Heart left ventricle (tissue), 16 donors: ENCODE results near the gene SCG3. TPM values are rescaled to one million over a fixed set of nuclear protein-coding genes. Genes with fewer than 3 reads are reported as not detected.

ENCODE experiments used
- ATAC-seq, 4 donors: fragments of 200-7000 bp; cut with Tn5 transposase; one replicate each; pipeline ENCODE4 v1.9.1; 2020 to 2022; ENCODE audit warnings: moderate library complexity in 4 of 4, mild to moderate bottlenecking in 3 of 4, moderate number of reproducible peaks in 1 of 4
- DNase-seq, 5 donors: peaks; one replicate each; pipeline ENCODE4 v3.0.0-alpha.2; 2020
- H3K27ac ChIP-seq, 12 donors: fragments of 200-600 bp; sonication (generic) in 4 of 12; one replicate each; pipeline versions ENCODE4 v1.5.0 to v1.8.0; 2016 to 2022; ENCODE audit warnings: mild to moderate bottlenecking in 2 of 12
- H3K27me3 ChIP-seq, 9 donors: fragments of 200-600 bp; sonication (generic) in 2 of 9; one replicate each; pipeline versions ENCODE4 v1.5.1 to v1.8.0; 2016 to 2022; ENCODE audit warnings: mild to moderate bottlenecking in 3 of 9
- H3K36me3 ChIP-seq, 9 donors: fragments of 200-600 bp; sonication (generic) in 2 of 9; one replicate each; pipeline versions ENCODE4 v1.5.0 to v1.8.0; 2018 to 2022; ENCODE audit warnings: mild to moderate bottlenecking in 2 of 9
- H3K4me1 ChIP-seq, 12 donors: fragments of 200-600 bp; sonication (generic) in 4 of 12; one replicate each; pipeline versions ENCODE4 v1.5.0 to v1.8.0; 2016 to 2022; ENCODE audit warnings: mild to moderate bottlenecking in 3 of 12
- H3K4me3 ChIP-seq, 12 donors: fragments of 200-600 bp; sonication (generic) in 4 of 12; one replicate each; pipeline versions ENCODE4 v1.5.0 to v1.8.0; 2017 to 2022; ENCODE audit warnings: mild to moderate bottlenecking in 9 of 12, moderate library complexity in 4 of 12
- H3K9me3 ChIP-seq, 12 donors: fragments of 200-600 bp; sonication (generic) in 4 of 12; one replicate each; pipeline versions ENCODE4 v1.5.0 to v1.8.0; 2016 to 2022; ENCODE audit warnings: mild to moderate bottlenecking in 1 of 12
- CTCF ChIP-seq, 12 donors: fragments of 200-600 bp; sonication (generic) in 4 of 12; IDR thresholded peaks; one replicate each; pipeline versions ENCODE4 v1.5.0 to v1.8.0; 2018 to 2022; ENCODE audit warnings: antibody characterized with exemption in 12 of 12, mild to moderate bottlenecking in 5 of 12
- POLR2A ChIP-seq, 2 donors: fragments of 450-650 bp; IDR thresholded peaks; one replicate each; pipeline ENCODE4 v1.6.1; 2017; ENCODE audit warnings: antibody characterized with exemption in 2 of 2, mild to moderate bottlenecking in 2 of 2, moderate library complexity in 2 of 2
- WGBS, 4 donors: extraction: QIAGEN DNeasy Blood & Tissue Kit in 2 of 4; methylation state at CpG; one replicate each; pipeline versions ENCODE4 v1.1.5 to v1.1.7; 2013 to 2018; 5-methylcytosine and 5-hydroxymethylcytosine counted together
- intact Hi-C, 10 donors: fragments of 100-400 bp; cut with DNase I; formaldehyde crosslinking; loops; one replicate each; pipeline versions ENCODE4 v1.11.1 to v1.14.2; 2022
- polyA plus RNA-seq, 2 donors: library from polyadenylated mRNA; stranded (reverse); fragments of 200-250 nt; gene quantifications; one replicate each; pipeline ENCODE4 v1.2.3, GENCODE V29; 2013
- total RNA-seq, 9 donors: library from RNA; depleted of rRNA in 2 of 9; stranded (reverse); fragments of >200 nt in 2 of 9; fragmentation: NEBNext Ultra II Directional in 3 of 9; extraction: Animal tissue kit (Norgen Biotek cat#: 25700) in 3 of 9; gene quantifications; one replicate each; pipeline versions ENCODE4 v1.1.0 to v1.2.4, GENCODE V29; 2016 to 2023
- donor health status: ischemic (EF 13 %, LVEDD 7.1; RV severe dilation, severe dysfunction).
- donor health status: healthy with polysubstance abuse.
- donor health status: DM: no; HTN: yes; CAD: no.
- donor health status: DM: no; HTN: no; CAD: no.
- donor health status: ischemic (EF 25% LVEDD 6.9; RV normal size, moderate dysfunction).
- donor health status: ischemic (EF 25% LVEDD 5.7; RV mildly dilated, moderate dysfunction).
- donor health status: healthy.
- donor health status: DM: yes; HTN: yes; CAD: no.
- donor health status: ischemic (EF 35%, LVEDD 5.7; RV mildly dilated, moderate dysfunction).
- donor health status: nonischemic (EF 11% LVEDD 7.7; RV severe dilation, severe dysfunction).
- donor health status: DM: yes; HTN: yes; CAD: no.
- donor health status: PGD.
- donor health status: ischemic (EF 29% LVEDD 5.4; RV normal size, mild dysfunction).
- donor health status: nonischemic (EF 23%, LVEDD 6.1; RV moderate dilation, normal function).

Gene SCG3
- total and polyA plus RNA-seq, 11 donors, result 0.04 to 0.11 (median 0.10) TPM; not detected in 8

GRCh38 chr15:51669381-51669780, 11.9 kb upstream of the SCG3 start:
- peaks cover 0 to 27% (median 0%) of the 10 kb centered on the region in 9 donors for H3K27me3 ChIP-seq
- no peak for TF ChIP-seq CTCF (IDR thresholded peaks at IDR 0.05)
- no peak for TF ChIP-seq POLR2A (IDR thresholded peaks at IDR 0.05)
- H3K4me1 ChIP-seq, result no peaks in the 10 kb centered on the region
- H3K4me3 ChIP-seq, result no peak overlapping the region
- no peaks in the 10 kb centered on the region for H3K9me3 ChIP-seq
- intact Hi-C loops, result no loop called here
- no peaks in the 10 kb centered on the region for H3K36me3 ChIP-seq
- WGBS, 4 donors, result 61 to 76% (median 66%) methylated on average over 2 of the region's 2 CpGs
- ATAC-seq (no peak), DNase-seq (no peak)
- no peak overlapping the region for H3K27ac ChIP-seq

DNA sequence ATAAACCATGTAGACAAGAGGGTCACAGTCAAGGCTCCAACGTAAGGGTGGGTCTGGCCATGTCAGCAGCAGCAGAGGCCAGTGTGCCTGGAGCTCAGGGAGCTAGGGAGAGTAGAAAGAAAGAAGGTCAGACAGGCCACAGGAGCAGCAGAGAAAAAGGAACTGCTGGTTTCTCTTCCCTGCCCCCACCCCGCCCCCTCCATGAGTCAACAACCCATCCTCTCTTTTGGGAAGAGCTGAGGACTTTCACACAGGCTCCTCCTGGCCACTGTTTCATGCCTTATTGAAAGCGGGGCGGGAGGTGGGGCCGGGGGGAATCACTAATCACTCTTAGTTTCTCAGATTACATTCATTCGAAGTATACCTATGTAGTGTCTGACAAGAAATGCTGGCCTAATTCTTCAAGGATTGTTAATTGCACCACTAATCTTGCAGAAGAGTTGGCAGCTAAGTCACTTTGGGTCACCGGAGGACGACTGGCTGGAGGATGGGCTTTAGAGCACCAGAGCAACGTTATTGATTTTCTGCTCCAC, 9.1 kb upstream of the SCG3 start:
- 33 to 39% (median 37%) methylated on average over 9 of the region's 9 CpGs for WGBS, 4 donors
- peak in 1 of 5 donors; percentile 25 for DNase-seq

GRCh38 chr15:51672913-51673857, 8.1 kb upstream of the SCG3 start:
- H3K27me3 ChIP-seq, result peaks cover 0 to 22% (median 0%) of the 10 kb centered on the region in 9 donors
- 22 to 49% (median 37%) methylated on average over 2 of the region's 2 CpGs for WGBS, 4 donors
- TF ChIP-seq CTCF (IDR thresholded peaks at IDR 0.05) (no peak), POLR2A (IDR thresholded peaks at IDR 0.05) (no peak)
- DNase-seq (no peak), ATAC-seq (no peak)
- intact Hi-C loops, result no loop called here
- no peak overlapping the region for H3K27ac ChIP-seq
- H3K9me3 ChIP-seq, result no peaks in the 10 kb centered on the region
- no peak overlapping the region for H3K4me3 ChIP-seq
- H3K36me3 ChIP-seq, result no peaks in the 10 kb centered on the region
- no peaks in the 10 kb centered on the region for H3K4me1 ChIP-seq

More for the DNA sequence above, 9.1 kb upstream of the SCG3 start:
- peaks cover 0 to 22% (median 0%) of the 10 kb centered on the region in 9 donors for H3K27me3 ChIP-seq
- H3K27ac ChIP-seq, result no peak overlapping the region
- no peak for TF ChIP-seq CTCF (IDR thresholded peaks at IDR 0.05)
- TF ChIP-seq POLR2A (IDR thresholded peaks at IDR 0.05), result no peak
- intact Hi-C loops, result no loop called here
- ATAC-seq, result no peak
- no peak overlapping the region for H3K4me3 ChIP-seq
- no peaks in the 10 kb centered on the region for H3K4me1 ChIP-seq
- no peaks in the 10 kb centered on the region for H3K9me3 ChIP-seq
- H3K36me3 ChIP-seq, result no peaks in the 10 kb centered on the region

- TF ChIP-seq POLR2A (IDR thresholded peaks at IDR 0.05), result no peak
- TF ChIP-seq CTCF (IDR thresholded peaks at IDR 0.05), result no peak
- no peaks in the 10 kb centered on the region for H3K36me3 ChIP-seq
- H3K4me3 ChIP-seq, result no peak overlapping the region
- no peaks in the 10 kb centered on the region for H3K4me1 ChIP-seq
- H3K9me3 ChIP-seq, result no peaks in the 10 kb centered on the region
- 24 to 53% (median 29%) methylated on average over 1 of the region's 1 CpG for WGBS, 4 donors
- H3K27me3 ChIP-seq, result peaks cover 0 to 10% (median 0%) of the 10 kb centered on the region in 9 donors
- intact Hi-C loops, result no loop called here
- no peak for ATAC-seq
- H3K27ac ChIP-seq, result no peak overlapping the region
- DNase-seq, result no peak
Measured at GRCh38 chr15:51675234-51675633, 6.1 kb upstream of the SCG3 start.
